HG03439 (cell line): ENCODE measurements around the gene PGAP2.
"Not testable (repeated sequence)": the region's sequence is repeated elsewhere in the genome, so short reads cannot be mapped to it uniquely, and the experiment has no call there.

Source experiments
- ATAC-seq: cut with Tn5 transposase; IDR thresholded peaks from one replicate; pipeline ENCODE4 v1.9.1; 2021; ENCODE audit warnings: mild to moderate bottlenecking, moderate library complexity; ENCODE audit not compliant: unreplicated experiment

The PGAP2 gene

DNA sequence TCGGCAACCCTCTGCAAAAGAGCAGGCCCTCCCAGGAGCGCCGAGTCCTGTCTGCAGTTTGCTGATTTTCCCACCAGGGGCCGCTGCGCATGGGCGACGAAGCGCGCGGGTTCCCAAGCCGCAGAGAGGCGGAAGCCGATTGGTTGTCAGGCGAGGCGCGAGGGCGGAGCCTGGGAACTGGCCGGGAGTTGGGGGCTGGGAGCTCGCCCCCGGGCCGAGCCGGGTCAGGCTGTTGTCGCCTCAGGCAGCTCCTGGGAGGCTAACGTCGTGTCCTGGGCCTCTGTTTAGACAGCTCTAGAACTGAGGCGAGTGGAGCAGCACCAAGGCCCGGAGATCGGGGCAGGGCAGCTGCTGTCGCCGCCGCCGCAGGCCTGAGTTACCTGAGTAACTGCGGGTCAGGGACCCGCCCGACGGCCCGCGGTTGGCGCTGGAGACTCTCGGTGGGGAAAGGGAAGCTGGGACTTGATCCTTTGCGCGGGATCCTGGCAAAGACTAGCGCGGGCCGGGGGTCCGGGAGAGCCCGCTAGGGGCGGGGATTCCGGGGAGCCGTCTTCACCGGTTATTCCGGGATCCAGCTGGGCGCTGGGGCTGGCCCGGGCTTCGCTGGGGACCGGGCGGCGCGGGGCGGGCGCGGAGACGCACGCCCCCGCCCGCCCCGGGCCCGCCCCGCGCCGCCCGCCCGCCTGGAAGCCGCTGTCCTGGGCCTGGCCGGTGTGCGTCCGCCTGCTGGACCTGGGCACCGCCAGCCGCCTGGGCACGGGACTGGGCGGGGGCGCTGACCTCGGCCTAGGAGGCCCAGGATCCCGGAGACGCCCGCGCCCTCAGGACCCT is 46.8 kb downstream of the PGAP2 start, which contains the start of gene STIM1:
TSS of gene STIM1 (plus strand) at position 688 of the 831 bp plus-strand sequence. CDS start 607 bp downstream, outside the sequence.
- ATAC-seq, result peak; percentile 71

DNA sequence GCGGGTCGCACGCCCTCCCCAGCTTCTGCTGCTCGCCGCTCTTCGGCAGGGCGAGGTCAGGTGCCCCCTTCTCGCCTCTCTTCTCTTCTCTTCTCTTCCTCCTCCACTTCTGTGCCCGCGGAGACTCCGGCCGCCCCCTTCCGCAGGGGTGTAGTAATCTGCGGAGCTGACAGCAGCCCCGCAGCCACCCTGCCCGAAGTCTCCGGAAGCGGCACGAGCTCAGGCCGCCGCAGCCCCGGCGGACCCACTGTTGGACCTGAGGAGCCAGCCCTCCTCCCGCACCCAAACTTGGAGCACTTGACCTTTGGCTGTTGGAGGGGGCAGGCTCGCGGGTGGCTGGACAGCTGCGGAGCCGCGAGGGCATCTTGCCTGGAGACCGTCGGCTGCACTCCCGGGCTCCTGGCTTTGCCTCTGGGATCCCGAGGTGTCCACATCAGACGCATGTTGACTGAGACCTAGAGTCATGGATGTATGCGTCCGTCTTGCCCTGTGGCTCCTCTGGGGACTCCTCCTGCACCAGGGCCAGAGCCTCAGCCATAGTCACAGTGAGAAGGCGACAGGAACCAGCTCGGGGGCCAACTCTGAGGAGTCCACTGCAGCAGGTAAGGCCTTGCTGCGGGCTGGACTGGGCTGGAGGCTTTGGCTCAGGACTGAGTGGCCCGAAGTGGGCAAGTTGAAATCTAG is 47.6 kb downstream of the PGAP2 start:
- peak; percentile 18 for ATAC-seq

- ATAC-seq, result no peak
These were observed 48.6 kb downstream of the PGAP2 start for GRCh38 chr11:3856856-3857553.

GRCh38 chr11:3857628-3858027 is 49.3 kb downstream of the PGAP2 start:
- no peak for ATAC-seq

GRCh38 chr11:3859373-3859881 is 51.1 kb downstream of the PGAP2 start:
- peak; percentile 27 for ATAC-seq

GRCh38 chr11:3860375-3860774 is 52.0 kb downstream of the PGAP2 start:
- ATAC-seq, result no peak

- ATAC-seq, result not testable (repeated sequence)
These were observed 52.6 kb downstream of the PGAP2 start for GRCh38 chr11:3860898-3861393.

DNA sequence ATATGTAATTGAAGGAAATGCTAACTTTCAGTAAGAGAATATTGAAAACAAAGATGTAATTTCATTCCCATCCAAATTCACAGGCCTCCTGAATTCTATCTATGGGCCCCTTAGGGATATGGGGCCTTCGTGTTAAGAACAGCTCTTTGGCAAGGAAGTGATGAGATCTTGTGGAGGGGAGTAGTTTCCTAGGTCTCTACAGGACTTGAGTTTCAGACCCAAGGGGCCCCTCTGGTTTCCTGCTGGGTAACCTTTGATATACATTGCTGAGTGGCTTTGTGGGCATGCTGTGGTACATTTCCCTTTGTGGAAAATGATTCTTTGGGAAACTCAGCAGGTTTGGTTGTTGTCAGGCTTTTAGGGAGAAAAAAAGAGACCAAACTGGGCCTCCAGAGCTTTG is 53.3 kb downstream of the PGAP2 start:
- ATAC-seq, result no peak

- no peak for ATAC-seq
These were observed 57.2 kb downstream of the PGAP2 start for GRCh38 chr11:3865388-3866193.

- no peak for ATAC-seq
These were observed 57.8 kb downstream of the PGAP2 start for GRCh38 chr11:3866206-3866605.

GRCh38 chr11:3866836-3867208 is 58.5 kb downstream of the PGAP2 start:
- ATAC-seq, result no peak

DNA sequence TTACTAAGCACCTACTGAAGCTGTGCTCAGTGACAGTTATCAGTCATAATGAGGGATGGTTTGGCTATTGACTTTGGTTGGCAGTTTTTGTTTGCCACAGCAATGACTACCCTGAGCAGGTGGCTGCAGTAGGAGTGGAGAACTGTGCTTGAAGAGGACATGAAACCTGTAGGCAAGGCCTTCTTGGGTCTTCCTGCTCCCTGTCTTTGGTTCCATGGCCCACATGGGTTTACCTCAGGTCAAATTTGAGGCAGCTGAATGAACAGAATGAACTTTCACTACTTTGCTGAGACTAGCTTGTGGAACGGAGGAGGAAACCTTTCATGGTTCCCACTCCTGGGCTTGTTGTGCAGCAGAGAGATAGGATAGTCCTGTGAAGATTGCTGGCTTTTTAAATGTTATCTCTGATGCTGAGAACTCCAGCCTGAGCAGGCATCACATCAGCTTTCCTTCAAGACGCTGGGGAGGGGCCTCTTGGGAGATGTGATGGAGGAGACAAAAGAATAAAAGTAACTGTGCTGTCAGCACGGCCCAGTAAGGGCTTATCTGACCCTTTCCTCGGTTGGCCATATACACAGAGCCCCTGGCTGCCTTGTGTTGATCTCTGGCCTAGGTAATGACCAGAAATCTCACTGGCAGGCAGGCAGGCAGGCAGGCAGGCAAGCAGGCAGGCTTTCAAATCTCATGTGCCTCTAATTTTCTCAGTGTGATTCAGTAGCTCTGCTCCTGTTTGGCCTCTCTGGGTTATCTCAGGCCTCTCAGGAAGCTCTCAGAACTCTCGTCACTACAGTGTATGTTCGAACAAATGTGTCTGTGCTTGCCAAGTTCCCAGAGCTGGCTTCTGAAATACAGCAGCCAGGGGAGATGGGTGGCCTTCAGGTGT is 59.1 kb downstream of the PGAP2 start:
- ATAC-seq, result peak; percentile 42

- ATAC-seq, result no peak
These were observed 65.5 kb downstream of the PGAP2 start for GRCh38 chr11:3873712-3874349.
